Large intestine (tissue), 3 donors: ENCODE data around the gene TGFBR3. TPM values are rescaled to one million over a fixed set of nuclear protein-coding genes. Genes with fewer than 3 reads are reported as not detected.

Source experiments
- DNase-seq, 2 donors: peaks; one replicate each; pipeline versions ENCODE4 v3.0.0 to v3.0.0-alpha.2; 2013
- H3K27ac ChIP-seq: one replicate; pipeline ENCODE4 v1.5.1; 2013; ENCODE audit warnings: low read length
- H3K27me3 ChIP-seq: 2 replicates; pipeline ENCODE4 v1.6.1; 2013; ENCODE audit warnings: low read length; ENCODE audit not compliant: control insufficient read depth, insufficient read depth
- H3K36me3 ChIP-seq: 2 replicates; pipeline ENCODE4 v1.6.1; 2013; ENCODE audit warnings: low read length; ENCODE audit not compliant: control insufficient read depth, insufficient read depth
- H3K4me1 ChIP-seq: one replicate; pipeline ENCODE4 v1.6.1; 2013; ENCODE audit warnings: low read length; ENCODE audit not compliant: control insufficient read depth, insufficient read depth
- H3K4me3 ChIP-seq: one replicate; pipeline ENCODE4 v1.5.1; 2013; ENCODE audit warnings: low read length
- H3K9me3 ChIP-seq: one replicate; pipeline ENCODE4 v1.6.1; 2013; ENCODE audit warnings: mild to moderate bottlenecking, low read depth, low read length, moderate library complexity; ENCODE audit not compliant: control insufficient read depth
- WGBS: methylation state at CpG from one replicate; pipeline ENCODE4 v1.1.5; 2013; ENCODE audit warnings: low lambda C conversion rate; ENCODE audit not compliant: insufficient coverage; 5-methylcytosine and 5-hydroxymethylcytosine counted together
- polyA plus RNA-seq: library from polyadenylated mRNA; unstranded; fragments of 120-200 nt; gene quantifications from one replicate; pipeline ENCODE4 v1.2.1, GENCODE V29; 2013

Gene TGFBR3
- polyA plus RNA-seq, 1 donor, result 13.7 TPM

DNA sequence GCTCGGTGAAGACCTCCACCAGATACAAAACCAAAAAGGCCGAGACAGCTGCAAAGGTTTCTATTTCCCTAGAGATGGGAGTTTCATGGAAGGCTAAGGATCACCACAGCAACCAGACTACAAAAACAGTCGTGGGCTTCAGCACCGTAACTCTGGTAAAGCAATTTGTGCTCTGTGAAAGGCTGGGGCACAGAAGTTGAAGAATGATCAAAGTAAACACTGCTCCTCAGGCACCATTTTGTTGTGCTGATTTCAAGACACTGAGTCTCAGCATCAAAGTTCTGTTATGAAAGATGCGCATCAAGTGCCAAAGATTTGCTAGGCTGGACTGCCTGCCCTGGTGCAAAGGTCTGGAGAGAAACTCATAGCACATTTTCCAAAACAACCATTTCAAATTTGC lies 116.2 kb downstream of the TGFBR3 start:
- DNase-seq, result no peak
- Histone ChIP-seq H3K27me3 (no peaks in the 10 kb centered on the region), H3K4me3 (no peak overlapping the region), H3K27ac (no peak overlapping the region), H3K4me1 (no peaks in the 10 kb centered on the region), H3K9me3 (no peaks in the 10 kb centered on the region), H3K36me3 (no peaks in the 10 kb centered on the region)
- 70% methylated on average over 3 of the region's 5 CpGs for WGBS

DNA sequence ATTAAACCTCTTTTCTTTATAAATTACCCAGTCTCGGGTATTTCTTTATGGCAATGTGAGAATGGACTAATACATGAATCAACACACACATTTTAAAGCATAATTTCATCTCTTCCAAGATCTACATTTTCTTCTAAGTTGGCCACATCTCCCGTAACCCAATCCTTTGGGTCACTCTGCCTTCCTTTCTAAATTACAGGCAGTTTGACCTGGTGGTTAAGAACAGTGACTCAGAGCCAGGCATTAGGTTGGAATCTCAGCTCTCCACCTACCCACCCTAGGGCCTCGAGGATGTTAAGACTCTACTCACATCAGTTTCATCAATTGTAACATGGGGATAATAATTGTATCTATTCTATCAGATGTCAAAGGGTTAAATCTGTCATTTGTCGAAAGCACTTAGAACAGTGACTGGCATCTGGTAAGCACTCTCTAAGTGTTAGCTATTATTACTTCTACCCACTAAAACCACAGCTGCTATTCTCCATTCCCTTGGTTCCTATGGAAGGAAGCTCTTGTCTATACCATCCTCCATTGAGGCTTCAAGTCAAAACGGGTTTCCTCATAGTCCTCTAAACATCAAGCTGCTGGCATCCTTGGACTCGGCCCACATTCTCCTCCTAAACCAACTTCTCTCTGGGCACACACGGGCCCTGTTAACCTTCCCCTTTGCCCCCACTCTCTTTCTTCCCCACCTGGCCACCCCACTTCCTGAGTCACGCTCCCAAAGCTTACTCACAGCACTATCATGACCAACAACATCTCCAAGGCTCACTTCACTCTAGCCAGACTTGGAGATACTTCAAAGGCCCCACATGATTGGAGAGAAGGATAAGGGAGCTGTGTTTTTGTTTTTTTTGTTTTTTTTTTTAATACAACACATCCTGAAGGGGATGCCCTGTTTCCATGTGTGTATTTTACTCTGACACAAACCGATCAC lies 116.9 kb downstream of the TGFBR3 start:
- 100% methylated on average over 2 of the region's 9 CpGs for WGBS
- no peaks in the 10 kb centered on the region for H3K4me1 ChIP-seq
- H3K36me3 ChIP-seq, result no peaks in the 10 kb centered on the region
- no peak overlapping the region for H3K27ac ChIP-seq
- no peaks in the 10 kb centered on the region for H3K27me3 ChIP-seq
- H3K9me3 ChIP-seq, result no peaks in the 10 kb centered on the region
- no peak for DNase-seq
- H3K4me3 ChIP-seq, result no peak overlapping the region

DNA sequence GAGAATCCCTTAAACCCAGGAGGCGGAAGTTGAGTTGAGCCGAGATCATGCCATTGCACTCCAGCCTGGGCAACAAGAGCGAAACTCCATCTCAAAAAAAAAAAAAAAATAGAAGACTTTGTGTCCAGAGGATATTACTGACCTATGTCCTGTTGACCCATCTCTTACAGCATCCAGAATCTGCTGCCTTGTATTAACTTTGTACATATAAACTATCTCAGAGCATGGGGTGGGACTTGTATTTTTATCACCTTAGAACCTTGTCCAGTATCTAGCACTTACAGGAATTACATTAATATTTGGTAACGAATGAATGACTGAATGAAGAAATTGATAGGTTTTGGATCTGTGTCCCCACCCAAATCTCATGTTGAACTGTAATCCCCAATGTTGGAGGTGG lies 117.8 kb downstream of the TGFBR3 start:
- H3K4me1 ChIP-seq, result no peaks in the 10 kb centered on the region
- no peak for DNase-seq
- no peak overlapping the region for H3K27ac ChIP-seq
- no peaks in the 10 kb centered on the region for H3K9me3 ChIP-seq
- no peak overlapping the region for H3K4me3 ChIP-seq
- no CpG with 5 or more reads among the region's 4 CpGs for WGBS
- H3K27me3 ChIP-seq, result no peaks in the 10 kb centered on the region
- H3K36me3 ChIP-seq, result no peaks in the 10 kb centered on the region

DNA sequence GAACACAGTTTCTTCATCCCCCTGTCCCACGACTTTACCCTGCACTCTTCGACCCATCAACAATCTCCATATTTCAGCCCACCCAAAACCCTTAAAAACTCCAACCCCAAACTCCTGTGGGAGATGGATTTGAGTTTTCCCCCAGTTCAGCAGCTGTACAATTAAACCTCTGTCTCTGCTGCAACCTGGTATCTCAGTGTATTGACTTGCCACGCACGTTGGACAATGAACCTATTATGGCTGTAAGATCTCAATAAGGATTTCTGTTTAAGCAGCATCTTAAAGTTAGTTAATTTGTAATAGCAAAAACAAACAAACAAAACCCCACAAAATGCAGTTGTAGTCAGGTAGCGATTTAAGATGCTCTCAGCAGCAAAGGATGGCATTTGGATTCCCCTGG lies 119.1 kb downstream of the TGFBR3 start:
- no peak overlapping the region for H3K4me3 ChIP-seq
- no peak overlapping the region for H3K27ac ChIP-seq
- H3K9me3 ChIP-seq, result no peaks in the 10 kb centered on the region
- H3K36me3 ChIP-seq, result no peaks in the 10 kb centered on the region
- 80% methylated on average over 2 of the region's 5 CpGs for WGBS
- H3K4me1 ChIP-seq, result no peaks in the 10 kb centered on the region
- H3K27me3 ChIP-seq, result no peaks in the 10 kb centered on the region
- no peak for DNase-seq

DNA sequence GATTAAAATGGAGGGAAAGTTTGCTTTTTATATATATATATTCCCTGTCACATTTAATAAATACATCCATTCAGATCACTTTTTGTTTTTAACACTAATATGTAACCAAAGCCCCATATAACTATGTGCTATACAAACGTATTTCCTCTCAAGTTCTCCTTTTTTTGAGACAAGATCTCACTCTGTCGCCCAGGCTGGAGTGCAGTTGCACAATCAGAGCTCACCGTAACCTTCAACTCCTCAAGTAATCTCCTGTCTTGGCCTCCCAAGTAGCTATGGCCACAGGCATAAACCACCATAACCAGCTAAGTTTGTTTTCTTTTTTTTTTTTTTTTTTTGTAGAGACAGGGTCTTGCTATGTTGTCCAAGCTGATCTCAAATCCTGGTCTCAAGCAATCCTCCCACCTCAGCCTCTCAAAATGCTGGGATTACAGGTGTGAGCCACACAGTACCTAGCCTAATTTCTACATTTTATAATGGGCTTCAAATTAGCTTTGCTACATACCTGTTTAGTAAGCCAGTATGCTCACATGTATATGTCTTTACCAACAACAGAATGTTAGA lies 120.0 kb downstream of the TGFBR3 start:
- H3K27ac ChIP-seq, result no peak overlapping the region
- H3K27me3 ChIP-seq, result no peaks in the 10 kb centered on the region
- no peaks in the 10 kb centered on the region for H3K9me3 ChIP-seq
- DNase-seq, result no peak
- WGBS, result 83% methylated on average over 1 of the region's 3 CpGs
- no peaks in the 10 kb centered on the region for H3K4me1 ChIP-seq
- no peak overlapping the region for H3K4me3 ChIP-seq
- no peaks in the 10 kb centered on the region for H3K36me3 ChIP-seq

DNA sequence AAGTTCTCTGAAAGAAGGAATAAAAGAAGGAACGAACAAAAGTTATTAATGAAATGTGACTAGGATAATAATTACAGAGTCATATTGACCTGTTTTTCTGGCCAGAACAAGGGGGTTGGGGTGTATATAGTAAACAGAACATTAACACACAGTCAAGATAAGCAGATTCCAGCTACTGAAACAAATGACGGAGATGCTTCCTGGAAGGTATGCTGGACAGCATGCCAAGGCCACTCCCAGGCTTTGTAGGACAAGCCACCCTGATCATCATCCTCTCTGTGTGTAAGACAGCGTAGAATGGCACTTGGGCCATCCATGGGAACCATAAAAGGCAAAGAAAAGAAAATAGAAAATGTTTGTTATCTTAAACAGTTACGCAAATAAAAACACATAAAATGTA lies 120.7 kb downstream of the TGFBR3 start:
- no peaks in the 10 kb centered on the region for H3K4me1 ChIP-seq
- DNase-seq, result no peak
- WGBS, result 90% methylated on average over 2 of the region's 4 CpGs
- no peaks in the 10 kb centered on the region for H3K27me3 ChIP-seq
- H3K27ac ChIP-seq, result no peak overlapping the region
- H3K9me3 ChIP-seq, result no peaks in the 10 kb centered on the region
- no peaks in the 10 kb centered on the region for H3K36me3 ChIP-seq
- H3K4me3 ChIP-seq, result no peak overlapping the region

DNA sequence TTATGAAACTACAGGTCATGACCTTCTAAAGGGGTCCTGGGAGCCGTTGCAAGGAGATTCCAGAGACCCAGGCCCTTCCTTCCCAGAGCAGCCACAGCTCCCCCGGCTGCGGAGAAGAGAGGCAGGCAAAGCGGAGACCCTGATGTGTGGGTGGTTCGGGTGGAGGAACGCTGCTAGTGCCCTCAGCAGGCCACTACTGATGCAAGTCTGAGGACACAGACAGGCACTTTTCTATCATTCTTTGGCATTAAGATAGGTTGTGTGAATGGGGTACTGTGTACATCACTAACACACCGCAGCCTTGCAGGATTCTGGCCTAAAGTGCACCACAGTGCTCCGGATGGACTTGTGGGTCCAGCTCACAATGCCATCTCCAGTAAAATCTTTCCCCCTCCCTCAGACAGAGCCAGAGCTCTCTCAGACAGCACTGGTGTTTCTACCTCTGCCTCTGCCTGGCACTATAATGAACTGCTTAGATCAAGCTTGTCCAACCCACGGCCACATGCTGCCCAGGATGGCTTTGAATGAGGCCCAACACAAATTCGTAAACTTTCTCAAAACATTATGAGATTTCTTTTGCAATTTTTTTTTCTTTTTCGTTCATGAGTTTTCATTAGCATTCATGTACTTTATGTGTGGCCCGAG lies 121.4 kb downstream of the TGFBR3 start:
- Histone ChIP-seq H3K4me1 (no peaks in the 10 kb centered on the region), H3K27me3 (no peaks in the 10 kb centered on the region), H3K9me3 (no peaks in the 10 kb centered on the region), H3K27ac (no peak overlapping the region), H3K36me3 (no peaks in the 10 kb centered on the region), H3K4me3 (no peak overlapping the region)
- no peak for DNase-seq
- WGBS, result 91% methylated on average over 3 of the region's 12 CpGs

DNA sequence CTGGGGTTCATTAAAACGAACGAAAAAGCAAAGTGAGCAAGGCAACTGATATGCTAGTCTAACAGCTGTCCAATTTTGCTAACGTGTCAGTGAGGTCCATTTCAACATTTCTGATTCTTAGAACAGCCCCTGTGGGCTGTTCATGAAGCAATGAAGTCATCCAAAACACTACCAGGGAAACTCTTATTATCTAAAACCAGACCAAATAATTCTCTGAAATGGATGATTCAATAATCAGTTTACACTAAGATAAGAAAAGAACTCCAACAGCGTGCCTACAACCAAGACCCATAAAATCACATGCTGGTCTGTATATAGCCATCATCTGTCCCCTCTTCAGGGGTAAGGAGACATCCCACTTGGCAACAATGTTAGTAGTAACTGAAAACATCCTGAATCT lies 122.7 kb downstream of the TGFBR3 start:
- no peak for DNase-seq
- WGBS, result 80% methylated on average over 1 of the region's 4 CpGs
- Histone ChIP-seq H3K36me3 (no peaks in the 10 kb centered on the region), H3K9me3 (no peaks in the 10 kb centered on the region), H3K4me3 (no peak overlapping the region), H3K27me3 (no peaks in the 10 kb centered on the region), H3K4me1 (no peaks in the 10 kb centered on the region), H3K27ac (no peak overlapping the region)

DNA sequence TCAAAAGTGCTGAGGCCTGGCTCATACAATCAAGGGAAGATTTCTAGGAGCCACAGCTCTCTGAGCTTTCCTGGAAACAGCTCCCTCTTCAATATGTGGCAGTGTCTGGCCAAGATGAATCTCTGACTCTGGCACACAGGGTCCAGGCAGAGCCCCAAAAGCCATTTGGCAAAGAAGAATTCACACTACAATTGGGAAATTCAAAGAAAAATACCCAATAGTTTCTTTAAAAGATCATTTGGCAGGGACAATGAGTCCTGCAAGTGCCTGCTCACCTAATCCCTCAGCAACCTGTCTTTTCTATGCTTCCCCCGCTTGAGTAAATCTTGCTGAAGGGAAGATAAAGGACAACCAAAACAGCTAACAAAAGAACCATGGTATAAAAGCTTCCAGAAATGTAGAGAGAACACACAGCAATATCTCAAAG lies 124.6 kb downstream of the TGFBR3 start:
- no peaks in the 10 kb centered on the region for H3K27me3 ChIP-seq
- no peaks in the 10 kb centered on the region for H3K36me3 ChIP-seq
- H3K9me3 ChIP-seq, result no peaks in the 10 kb centered on the region
- no peaks in the 10 kb centered on the region for H3K4me1 ChIP-seq
- no peak for DNase-seq
- no peak overlapping the region for H3K4me3 ChIP-seq
- H3K27ac ChIP-seq, result no peak overlapping the region
- WGBS, result no CpG with 5 or more reads among the region's 1 CpG

DNA sequence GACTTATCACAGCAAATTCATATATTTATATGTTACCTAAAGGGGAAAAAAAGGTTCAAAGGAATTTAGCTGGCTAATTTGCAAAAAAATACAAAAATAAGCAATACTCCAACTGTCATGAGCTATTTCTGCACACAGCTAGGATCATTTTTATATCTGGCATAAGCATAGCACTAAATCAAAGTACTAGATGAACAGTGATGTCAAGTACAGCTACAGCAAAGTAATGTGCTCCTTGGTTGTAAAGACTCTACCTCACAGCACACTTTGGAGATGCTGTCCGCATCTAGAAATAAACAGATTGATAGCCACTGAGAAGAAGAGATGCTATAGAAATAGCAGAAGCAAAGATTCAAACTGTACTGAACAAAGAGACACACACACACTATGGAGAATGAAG lies 125.4 kb downstream of the TGFBR3 start:
- Histone ChIP-seq H3K36me3 (no peaks in the 10 kb centered on the region), H3K9me3 (no peaks in the 10 kb centered on the region), H3K4me1 (no peaks in the 10 kb centered on the region), H3K4me3 (no peak overlapping the region), H3K27ac (no peak overlapping the region), H3K27me3 (no peaks in the 10 kb centered on the region)
- no peak for DNase-seq
- WGBS, result no CpG with 5 or more reads among the region's 1 CpG
